Lower lobe of right lung (tissue), 2 donors: ENCODE results near the gene OCA2. TPM values are rescaled to one million over a fixed set of nuclear protein-coding genes. Genes with fewer than 3 reads are reported as not detected.

Experiments
- ATAC-seq, 2 donors: fragments of 200-7000 bp; cut with Tn5 transposase; one replicate each; pipeline ENCODE4 v1.9.1; 2020 to 2022; ENCODE audit warnings: mild to moderate bottlenecking in 2 of 2, moderate library complexity in 2 of 2
- DNase-seq: peaks from one replicate; pipeline ENCODE4 v3.0.0-alpha.2; 2020
- H3K27ac ChIP-seq: fragments of 200-600 bp; one replicate; pipeline ENCODE4 v1.8.0; 2022
- H3K27me3 ChIP-seq: fragments of 200-600 bp; one replicate; pipeline ENCODE4 v1.8.0; 2022; ENCODE audit warnings: low read depth
- H3K36me3 ChIP-seq: fragments of 200-600 bp; one replicate; pipeline ENCODE4 v1.8.0; 2022; ENCODE audit warnings: mild to moderate bottlenecking
- H3K4me1 ChIP-seq: fragments of 200-600 bp; one replicate; pipeline ENCODE4 v1.8.0; 2022
- H3K4me3 ChIP-seq: fragments of 200-600 bp; one replicate; pipeline ENCODE4 v1.8.0; 2022; ENCODE audit warnings: mild to moderate bottlenecking
- H3K9me3 ChIP-seq: fragments of 200-600 bp; one replicate; pipeline ENCODE4 v1.8.0; 2022
- intact Hi-C: fragments of 100-400 bp; cut with DNase I; formaldehyde crosslinking; loops from one replicate; pipeline ENCODE4 v1.11.0; 2022
- total RNA-seq: library from RNA; stranded (reverse); fragmentation: NEBNext Ultra II Directional; extraction: Animal tissue kit (Norgen Biotek cat#: 25700); gene quantifications from one replicate; pipeline ENCODE4 v1.2.1, GENCODE V29; 2021
- TF ChIP-seq, protein P1 (sequence below): fragments of 200-600 bp; IDR thresholded peaks from one replicate; pipeline ENCODE4 v1.8.0; 2022; ENCODE audit warnings: antibody characterized with exemption, mild to moderate bottlenecking
- donor health status: DM: no; HTN: yes; CAD: no; lungs with severe emphysema.

Gene OCA2
- total RNA-seq, 1 donor from 2014 or later = 1.2 TPM

DNA sequence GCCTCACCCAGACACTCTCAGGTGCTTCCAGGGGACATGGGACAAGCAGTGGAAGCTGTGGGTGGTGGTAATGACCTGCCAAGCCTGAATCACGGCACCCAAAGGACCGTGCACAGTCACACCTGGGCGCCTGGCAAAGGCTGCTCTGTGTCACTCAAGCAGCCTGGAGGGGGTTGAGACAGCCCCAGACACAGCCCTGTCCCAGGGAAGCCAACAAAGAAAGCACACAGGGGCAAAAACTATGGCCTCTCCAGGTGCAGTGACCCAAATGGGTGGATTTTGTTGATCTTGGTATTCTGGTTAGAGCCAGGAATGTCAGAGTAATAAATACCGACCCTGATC lies 15.0 kb upstream of the OCA2 start:
- Histone ChIP-seq H3K9me3 (no peaks in the 10 kb centered on the region), H3K36me3 (peaks cover 81% of the 10 kb centered on the region), H3K4me1 (no peaks in the 10 kb centered on the region), H3K27ac (no peak overlapping the region), H3K4me3 (no peak overlapping the region), H3K27me3 (no peaks in the 10 kb centered on the region)
- DNase-seq (no peak), ATAC-seq (no peak)
- TF ChIP-seq, protein P1, sequence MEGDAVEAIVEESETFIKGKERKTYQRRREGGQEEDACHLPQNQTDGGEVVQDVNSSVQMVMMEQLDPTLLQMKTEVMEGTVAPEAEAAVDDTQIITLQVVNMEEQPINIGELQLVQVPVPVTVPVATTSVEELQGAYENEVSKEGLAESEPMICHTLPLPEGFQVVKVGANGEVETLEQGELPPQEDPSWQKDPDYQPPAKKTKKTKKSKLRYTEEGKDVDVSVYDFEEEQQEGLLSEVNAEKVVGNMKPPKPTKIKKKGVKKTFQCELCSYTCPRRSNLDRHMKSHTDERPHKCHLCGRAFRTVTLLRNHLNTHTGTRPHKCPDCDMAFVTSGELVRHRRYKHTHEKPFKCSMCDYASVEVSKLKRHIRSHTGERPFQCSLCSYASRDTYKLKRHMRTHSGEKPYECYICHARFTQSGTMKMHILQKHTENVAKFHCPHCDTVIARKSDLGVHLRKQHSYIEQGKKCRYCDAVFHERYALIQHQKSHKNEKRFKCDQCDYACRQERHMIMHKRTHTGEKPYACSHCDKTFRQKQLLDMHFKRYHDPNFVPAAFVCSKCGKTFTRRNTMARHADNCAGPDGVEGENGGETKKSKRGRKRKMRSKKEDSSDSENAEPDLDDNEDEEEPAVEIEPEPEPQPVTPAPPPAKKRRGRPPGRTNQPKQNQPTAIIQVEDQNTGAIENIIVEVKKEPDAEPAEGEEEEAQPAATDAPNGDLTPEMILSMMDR = no peak
- intact Hi-C loops = no loop called here

DNA sequence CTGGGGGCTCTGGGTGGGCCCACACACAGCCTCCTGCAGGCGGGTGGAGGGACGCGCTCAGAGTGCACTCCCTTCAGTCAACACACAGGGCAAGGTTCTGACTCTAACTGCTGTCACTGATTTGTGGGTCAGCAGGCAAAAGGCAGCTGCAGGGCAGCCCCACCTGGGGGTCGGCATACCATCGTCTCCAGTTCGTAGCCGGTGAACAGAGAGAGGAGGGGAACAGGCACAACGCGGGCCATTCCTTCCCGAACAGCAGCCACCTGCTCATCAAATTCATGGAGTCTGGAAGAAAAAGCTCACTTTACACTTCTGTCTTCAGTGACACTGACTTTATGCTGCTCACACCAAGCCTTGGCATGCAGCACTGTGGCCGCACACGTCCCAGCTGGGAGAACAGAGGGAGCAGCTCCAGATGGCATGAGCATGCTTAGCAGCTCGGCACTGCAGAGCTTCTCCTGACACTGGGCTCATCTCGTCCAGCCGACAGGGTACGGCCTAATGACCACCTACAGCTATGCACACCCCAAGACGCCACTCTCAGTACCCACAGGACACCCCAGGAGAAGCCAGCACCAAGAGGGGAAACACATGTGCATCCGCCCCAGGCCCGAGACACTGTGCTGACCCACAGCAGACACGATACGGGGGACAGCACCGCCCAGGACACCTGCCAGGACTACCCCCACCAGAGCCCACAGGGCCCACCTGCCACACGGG lies 14.4 kb upstream of the OCA2 start:
- H3K27ac ChIP-seq = no peak overlapping the region
- no peaks in the 10 kb centered on the region for H3K9me3 ChIP-seq
- DNase-seq (no peak), ATAC-seq (peak in 1 of 2 donors; percentile 26)
- H3K27me3 ChIP-seq = no peaks in the 10 kb centered on the region
- no peaks in the 10 kb centered on the region for H3K4me1 ChIP-seq
- H3K4me3 ChIP-seq = no peak overlapping the region
- TF ChIP-seq, protein P1 = no peak
- intact Hi-C loops = no loop called here
- H3K36me3 ChIP-seq = peaks cover 76% of the 10 kb centered on the region

DNA sequence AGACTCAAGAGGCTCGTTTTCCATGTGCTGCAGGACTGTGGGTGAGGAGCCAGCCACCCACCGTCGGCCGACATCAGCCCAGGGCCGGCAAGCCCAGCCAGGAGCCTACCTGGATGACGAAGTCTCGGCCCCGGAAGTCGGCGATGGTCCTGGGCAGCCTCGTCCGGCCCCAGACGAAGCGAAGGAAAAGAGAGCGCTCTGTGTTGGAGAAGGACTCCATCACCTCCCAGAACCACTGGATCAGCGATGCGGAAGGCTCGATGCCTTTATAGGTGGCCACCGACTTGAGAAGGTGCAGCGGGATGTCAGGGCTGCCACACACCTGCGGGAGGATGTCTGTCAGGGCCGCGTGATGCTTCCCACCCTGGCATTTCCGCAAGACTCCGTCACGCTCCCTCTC lies 13.8 kb upstream of the OCA2 start:
- Histone ChIP-seq H3K27me3 (no peaks in the 10 kb centered on the region), H3K9me3 (no peaks in the 10 kb centered on the region), H3K27ac (no peak overlapping the region), H3K4me3 (no peak overlapping the region), H3K4me1 (peaks cover under 1% of the 10 kb centered on the region), H3K36me3 (peaks cover 70% of the 10 kb centered on the region)
- TF ChIP-seq, protein P1 = no peak
- intact Hi-C loops = no loop called here
- DNase-seq = no peak
- ATAC-seq = no peak

DNA sequence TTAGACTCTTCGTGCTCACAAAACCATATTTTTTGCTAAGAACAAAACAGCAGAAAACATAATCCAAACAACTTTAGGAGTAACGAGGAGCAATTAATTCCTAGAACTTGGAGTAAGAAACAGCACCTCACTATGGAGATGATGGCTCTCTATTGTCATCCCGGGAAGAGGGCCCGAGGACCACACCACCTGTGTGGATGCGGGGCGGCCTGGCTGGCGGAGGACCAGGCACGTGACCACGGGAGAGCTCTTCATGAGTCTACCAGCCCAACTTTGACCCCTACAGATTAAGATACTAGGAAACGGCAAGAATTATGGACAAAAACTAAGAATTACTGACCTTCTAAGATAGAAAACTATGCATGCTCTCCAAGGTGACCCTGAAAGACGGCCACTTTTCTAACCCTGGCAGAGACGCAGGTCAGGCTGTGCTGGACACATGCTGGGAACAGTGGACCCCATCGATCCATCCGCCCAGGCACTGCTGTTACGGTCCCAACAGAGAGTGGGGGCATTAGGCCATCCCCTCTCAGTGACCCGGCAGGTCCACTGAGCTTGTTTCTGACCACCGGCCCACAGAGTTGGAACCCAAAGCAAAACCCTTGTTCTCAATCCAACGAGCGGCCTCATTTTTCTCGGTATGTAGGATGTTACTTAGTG lies 13.1 kb upstream of the OCA2 start:
- peaks cover 63% of the 10 kb centered on the region for H3K36me3 ChIP-seq
- intact Hi-C loops = no loop called here
- no peak for DNase-seq
- no peak overlapping the region for H3K4me3 ChIP-seq
- H3K27me3 ChIP-seq = peaks cover 5% of the 10 kb centered on the region
- no peaks in the 10 kb centered on the region for H3K9me3 ChIP-seq
- peaks cover 7% of the 10 kb centered on the region for H3K4me1 ChIP-seq
- no peak overlapping the region for H3K27ac ChIP-seq
- TF ChIP-seq, protein P1 = no peak
- ATAC-seq = no peak

DNA sequence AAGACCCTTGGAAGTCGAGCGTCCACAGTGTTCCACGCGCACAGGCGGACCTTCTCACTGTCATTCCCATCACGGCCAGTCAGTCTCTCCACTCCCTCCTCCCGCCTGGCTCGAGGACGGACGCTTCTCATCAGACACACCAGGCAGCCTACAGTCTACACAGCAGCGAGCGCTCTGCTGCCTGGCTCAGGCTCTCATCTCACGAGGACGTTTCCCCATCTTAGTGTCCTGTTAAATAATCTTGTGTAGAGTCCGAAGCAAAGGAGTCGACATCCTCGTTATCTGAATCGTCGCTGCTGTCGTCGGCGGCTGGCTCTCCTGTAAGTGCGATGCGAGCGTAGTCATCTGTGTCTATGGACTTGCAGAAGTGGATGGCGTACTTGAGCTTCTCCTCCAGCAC lies 12.4 kb upstream of the OCA2 start:
- H3K9me3 ChIP-seq = no peaks in the 10 kb centered on the region
- TF ChIP-seq, protein P1 = no peak
- DNase-seq (no peak), ATAC-seq (no peak)
- no peak overlapping the region for H3K4me3 ChIP-seq
- no peak overlapping the region for H3K27ac ChIP-seq
- peaks cover 11% of the 10 kb centered on the region for H3K27me3 ChIP-seq
- peaks cover 56% of the 10 kb centered on the region for H3K36me3 ChIP-seq
- peaks cover 13% of the 10 kb centered on the region for H3K4me1 ChIP-seq
- intact Hi-C loops = no loop called here
